ENCODE measurements around the gene DUS2.
A peak's percentile ranks its signal among the peaks of the same experiment; 100 is the strongest.

Gene DUS2

DNA sequence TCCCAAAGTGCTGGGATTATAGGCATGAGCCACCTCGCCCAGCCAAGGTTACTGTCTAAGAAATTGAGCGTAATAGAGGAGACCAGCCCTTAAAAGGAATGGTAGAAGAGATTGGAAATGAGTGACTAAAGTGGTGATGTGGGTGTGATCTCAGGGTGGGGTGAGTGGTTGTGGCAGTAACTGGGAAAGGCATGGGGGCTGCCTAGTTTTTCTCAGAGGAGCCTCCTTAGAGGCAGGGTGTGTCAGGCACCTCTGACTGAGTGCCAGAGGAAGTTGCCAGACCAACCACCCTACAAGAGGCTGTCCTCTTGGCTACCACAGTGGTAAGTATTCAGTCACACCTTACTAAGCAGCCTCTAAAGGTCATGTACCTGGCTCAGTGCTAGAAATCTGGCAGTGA, 8.9 kb downstream of the DUS2 start:
- TF ChIP-seq, protein P1, sequence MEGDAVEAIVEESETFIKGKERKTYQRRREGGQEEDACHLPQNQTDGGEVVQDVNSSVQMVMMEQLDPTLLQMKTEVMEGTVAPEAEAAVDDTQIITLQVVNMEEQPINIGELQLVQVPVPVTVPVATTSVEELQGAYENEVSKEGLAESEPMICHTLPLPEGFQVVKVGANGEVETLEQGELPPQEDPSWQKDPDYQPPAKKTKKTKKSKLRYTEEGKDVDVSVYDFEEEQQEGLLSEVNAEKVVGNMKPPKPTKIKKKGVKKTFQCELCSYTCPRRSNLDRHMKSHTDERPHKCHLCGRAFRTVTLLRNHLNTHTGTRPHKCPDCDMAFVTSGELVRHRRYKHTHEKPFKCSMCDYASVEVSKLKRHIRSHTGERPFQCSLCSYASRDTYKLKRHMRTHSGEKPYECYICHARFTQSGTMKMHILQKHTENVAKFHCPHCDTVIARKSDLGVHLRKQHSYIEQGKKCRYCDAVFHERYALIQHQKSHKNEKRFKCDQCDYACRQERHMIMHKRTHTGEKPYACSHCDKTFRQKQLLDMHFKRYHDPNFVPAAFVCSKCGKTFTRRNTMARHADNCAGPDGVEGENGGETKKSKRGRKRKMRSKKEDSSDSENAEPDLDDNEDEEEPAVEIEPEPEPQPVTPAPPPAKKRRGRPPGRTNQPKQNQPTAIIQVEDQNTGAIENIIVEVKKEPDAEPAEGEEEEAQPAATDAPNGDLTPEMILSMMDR (IDR thresholded peaks at IDR 0.05; ENCODE audit: low read depth, low read length, missing control alignments), result no peak
- no peak for DNase-seq (ENCODE audit: low read depth)
- in situ Hi-C loops (cut with HindIII; ENCODE audit: low sequenced_read_pairs), result no loop called here
- H3K4me3 ChIP-seq (ENCODE audit: low read depth, low read length), result no peak overlapping the region

DNA sequence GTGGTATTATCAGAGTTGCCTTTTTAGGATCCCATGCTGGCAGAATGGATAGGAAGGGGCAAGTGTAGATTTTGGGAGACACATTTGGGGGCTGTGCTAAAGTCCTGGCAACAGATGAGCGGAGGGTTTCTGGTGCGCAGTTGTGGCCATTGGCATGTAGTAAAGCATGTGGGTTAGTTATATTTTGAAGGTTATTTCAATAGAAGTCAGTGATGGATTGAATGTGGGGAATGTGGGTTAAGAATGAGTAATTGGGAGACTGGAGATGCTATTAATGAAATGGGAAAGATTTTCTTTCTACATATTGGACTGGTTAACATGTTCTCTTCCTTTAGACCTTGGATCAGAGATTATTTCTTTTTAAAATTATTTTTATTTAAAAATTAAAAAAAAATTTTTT, 10.0 kb downstream of the DUS2 start:
- TF ChIP-seq, protein P1 (IDR thresholded peaks at IDR 0.05; ENCODE audit: low read depth, low read length, missing control alignments), result no peak
- no peak for DNase-seq (ENCODE audit: low read depth)
- H3K4me3 ChIP-seq (ENCODE audit: low read depth, low read length), result no peak overlapping the region
- in situ Hi-C loops (cut with HindIII; ENCODE audit: low sequenced_read_pairs), result no loop called here

DNA sequence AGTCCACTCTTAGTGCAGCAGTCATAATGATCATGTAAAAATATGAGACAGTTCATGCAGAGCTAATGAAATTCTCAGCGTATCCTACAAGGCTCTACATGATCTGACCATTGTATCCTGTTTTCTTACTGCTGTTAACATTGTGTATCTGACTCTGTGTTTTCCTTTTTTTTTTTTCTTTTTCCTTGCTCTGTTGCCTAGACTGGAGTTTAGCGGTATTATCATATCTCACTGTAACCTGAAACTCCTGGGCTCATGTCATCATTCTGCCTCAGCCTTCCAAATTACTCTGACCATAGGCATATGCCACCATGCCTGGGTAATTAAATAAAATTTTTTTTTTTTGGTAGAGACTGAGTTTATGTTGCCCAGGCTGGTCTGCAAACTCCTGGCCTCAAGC, 12.1 kb downstream of the DUS2 start:
- in situ Hi-C loops (cut with HindIII; ENCODE audit: low sequenced_read_pairs), result no loop called here
- no peak overlapping the region for H3K4me3 ChIP-seq (ENCODE audit: low read depth, low read length)
- no peak for DNase-seq (ENCODE audit: low read depth)
- TF ChIP-seq, protein P1 (IDR thresholded peaks at IDR 0.05; ENCODE audit: low read depth, low read length, missing control alignments), result no peak

DNA sequence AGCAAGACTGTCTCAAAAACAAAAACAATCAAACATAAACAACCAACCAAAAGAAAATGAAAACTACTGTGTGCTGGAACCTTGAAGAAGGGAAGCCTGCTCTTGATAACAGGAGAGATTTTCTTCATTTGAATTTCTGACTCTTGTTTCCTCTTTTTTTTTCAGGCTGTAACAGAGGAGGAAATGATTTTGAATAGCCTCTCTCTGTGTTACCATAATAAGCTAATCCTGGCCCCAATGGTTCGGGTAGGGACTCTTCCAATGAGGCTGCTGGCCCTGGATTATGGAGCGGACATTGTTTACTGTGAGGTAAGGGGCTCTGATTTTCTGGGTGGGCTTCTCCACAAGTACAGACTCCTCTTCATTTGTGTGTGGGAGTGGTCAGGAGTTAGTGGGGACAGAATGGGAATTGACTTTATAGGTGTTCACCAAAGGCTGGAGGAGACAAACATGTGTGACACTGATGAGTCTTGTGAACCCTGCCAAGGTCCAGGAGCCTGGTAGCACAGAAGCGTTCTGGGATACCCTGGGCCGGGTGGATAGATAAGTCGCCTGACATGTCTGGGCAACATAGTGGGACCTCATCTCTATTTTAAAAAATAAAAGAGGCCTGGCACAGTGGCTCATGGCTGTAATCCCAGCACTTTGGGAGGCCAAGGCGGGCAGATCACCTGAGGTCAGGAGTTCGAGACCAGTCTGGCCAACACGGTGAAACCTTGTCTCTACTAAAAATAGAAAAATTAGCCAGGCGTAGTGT, 14.9 kb downstream of the DUS2 start:
- in situ Hi-C loops (cut with HindIII; ENCODE audit: low sequenced_read_pairs), result no loop called here
- no peak for DNase-seq (ENCODE audit: low read depth)
- H3K4me3 ChIP-seq (ENCODE audit: low read depth, low read length), result no peak overlapping the region

DNA sequence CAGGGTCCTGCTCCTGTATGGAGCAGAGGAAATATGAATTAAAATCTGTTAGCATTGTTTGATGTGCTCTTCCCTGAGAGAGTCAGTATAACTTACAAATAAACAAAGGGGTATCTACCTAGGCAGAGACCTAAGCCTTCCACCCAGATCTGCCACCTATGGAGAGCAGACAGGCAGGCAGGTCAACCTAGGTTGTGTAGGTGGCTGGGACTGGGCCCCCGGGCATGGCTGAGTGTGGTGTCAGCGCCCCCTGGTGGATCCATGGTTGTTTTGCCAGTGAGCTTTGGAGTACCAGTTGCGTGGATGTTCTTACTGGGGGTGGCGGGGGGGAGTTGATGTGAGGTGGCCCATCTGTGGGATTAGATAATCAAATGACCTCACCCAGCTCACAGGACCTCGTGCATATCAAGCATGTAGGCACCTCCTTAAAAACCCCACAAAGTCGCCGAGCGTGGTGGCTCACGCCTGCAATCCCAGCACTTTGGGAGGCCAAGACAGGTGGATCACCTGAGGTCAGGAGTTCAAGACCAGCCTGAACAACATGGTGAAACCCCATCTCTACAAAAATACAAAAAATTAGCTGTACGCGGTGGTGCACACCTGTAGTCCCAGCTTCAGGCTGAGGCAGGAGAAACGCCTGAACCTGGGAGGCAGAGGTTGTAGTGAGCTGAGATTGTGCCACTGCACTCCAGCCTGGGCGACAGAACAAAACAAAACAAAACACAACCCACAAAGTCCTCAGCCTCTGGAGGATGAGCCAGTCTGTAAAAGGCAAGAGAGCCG, 17.6 kb downstream of the DUS2 start:
- in situ Hi-C loops (cut with HindIII; ENCODE audit: low sequenced_read_pairs), result no loop called here
- DNase-seq (ENCODE audit: low read depth), result peak; percentile 24
- H3K4me3 ChIP-seq (ENCODE audit: low read depth, low read length), result no peak overlapping the region
- TF ChIP-seq, protein P1 (IDR thresholded peaks at IDR 0.05; ENCODE audit: low read depth, low read length, missing control alignments), result peak; percentile 85

More for the DNA sequence above, 14.9 kb downstream of the DUS2 start:
- TF ChIP-seq, protein P1 (IDR thresholded peaks at IDR 0.05; ENCODE audit: low read depth, low read length, missing control alignments), result no peak

DNA sequence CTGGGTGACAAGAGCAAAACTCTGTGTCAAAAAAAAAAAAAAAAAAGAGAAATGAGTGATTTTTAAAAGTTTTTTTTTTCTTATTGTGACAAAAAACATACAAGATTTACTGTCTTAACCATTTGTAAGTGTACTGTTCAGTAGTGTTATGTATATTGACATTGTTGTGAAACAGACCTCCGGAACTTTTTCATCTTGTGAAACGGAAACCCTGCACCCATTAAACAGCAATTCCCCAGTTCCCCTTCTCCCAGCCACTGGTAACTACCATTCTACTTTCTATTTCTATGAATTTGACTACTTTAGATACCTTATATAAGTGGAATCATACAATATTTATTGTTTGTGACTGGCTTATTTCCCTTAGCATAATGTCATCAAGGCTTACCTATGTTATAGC, 18.7 kb downstream of the DUS2 start:
- H3K4me3 ChIP-seq (ENCODE audit: low read depth, low read length), result no peak overlapping the region
- no peak for DNase-seq (ENCODE audit: low read depth)
- TF ChIP-seq, protein P1 (IDR thresholded peaks at IDR 0.05; ENCODE audit: low read depth, low read length, missing control alignments), result no peak
- in situ Hi-C loops (cut with HindIII; ENCODE audit: low sequenced_read_pairs), result no loop called here

Measured in astrocyte of the cerebellum (primary cell).